GM18526 (cell line): ENCODE results near the gene RNF141.

Experiments used
- POLR2A ChIP-seq: IDR thresholded peaks from 3 replicates; pipeline ENCODE4 v1.6.1; 2011; ENCODE audit not compliant: insufficient read length; ENCODE audit errors: extremely low read depth

The RNF141 gene

DNA sequence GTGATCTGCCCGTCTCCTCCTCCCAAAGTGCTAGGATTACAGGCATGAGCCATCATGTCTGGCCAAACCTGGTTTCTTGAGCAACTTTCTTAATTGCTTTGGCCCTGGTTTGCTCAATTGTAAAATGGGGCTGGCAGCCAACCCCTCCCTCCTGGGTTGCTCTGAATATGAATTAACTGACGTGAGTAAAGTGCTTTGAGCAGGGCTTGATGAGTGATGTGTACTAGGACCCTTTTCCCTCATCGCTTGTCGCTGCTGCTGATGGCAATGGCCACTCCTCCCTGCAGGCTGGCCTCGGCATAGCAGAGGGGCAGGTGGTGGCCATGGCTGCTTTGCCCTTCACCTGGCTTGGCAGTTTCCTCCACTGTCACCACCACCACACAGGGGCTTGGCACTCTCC lies 41.5 kb downstream of the RNF141 start:
- TF ChIP-seq POLR2A = no peak

DNA sequence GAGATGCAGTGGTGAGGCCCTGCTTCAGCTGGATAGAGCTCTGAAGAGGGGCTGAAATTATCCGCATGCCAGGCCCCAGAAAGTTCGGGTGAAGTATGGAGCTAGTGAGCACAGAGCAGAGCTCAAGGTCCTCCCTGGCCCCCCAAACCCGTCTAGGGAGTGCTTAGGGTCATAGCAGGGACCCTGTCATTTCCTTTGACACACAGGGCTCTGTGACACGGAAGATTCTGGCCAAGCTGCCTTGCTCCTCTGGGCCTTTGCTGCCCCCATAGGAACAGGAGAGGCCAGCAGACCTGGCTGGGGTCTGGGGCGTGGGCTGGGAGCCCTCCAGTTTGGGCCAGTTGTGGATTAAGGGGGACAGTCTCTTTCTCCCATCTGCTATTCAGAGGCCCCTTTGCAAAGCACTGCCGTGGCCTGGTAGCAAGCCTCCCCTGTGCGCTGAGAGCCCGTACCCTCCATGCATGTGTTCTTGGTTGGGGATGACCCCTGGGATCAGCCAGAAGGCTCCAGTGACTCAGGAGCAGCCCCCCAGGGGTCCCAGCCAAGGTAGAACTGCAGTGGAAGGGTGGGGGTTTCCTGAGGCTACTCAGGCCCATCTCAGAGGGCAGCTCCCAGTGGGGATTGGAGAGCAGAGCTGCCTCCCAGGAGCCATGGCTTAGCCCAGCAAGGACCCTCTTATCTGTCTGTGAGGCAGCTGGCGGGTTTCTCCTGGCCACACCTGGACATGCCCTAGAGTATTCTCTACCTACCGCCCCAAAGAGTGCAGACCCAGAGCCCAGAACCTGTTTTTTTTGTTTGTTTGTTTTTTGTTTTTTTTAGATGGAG lies 42.3 kb downstream of the RNF141 start:
- TF ChIP-seq POLR2A = no peak

DNA sequence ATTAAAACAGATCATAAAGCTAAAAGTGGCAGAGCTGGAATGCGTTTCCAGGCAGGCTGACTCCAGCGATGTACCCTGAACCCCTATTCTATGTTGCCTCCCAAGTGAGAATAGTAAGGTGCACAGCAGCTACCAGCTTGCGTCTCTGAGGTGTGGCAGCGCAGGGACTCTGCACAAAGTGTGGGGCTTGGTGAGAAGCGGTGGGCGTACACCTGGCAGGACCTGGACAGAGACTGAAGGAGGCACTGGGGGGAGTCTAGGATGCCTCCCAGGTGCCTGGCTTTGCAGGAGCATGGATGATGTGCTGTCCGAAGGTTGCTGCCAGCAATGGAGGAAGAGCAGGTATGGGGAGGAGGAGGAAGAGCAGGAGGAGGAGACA lies 43.0 kb downstream of the RNF141 start:
- TF ChIP-seq POLR2A = no peak

DNA sequence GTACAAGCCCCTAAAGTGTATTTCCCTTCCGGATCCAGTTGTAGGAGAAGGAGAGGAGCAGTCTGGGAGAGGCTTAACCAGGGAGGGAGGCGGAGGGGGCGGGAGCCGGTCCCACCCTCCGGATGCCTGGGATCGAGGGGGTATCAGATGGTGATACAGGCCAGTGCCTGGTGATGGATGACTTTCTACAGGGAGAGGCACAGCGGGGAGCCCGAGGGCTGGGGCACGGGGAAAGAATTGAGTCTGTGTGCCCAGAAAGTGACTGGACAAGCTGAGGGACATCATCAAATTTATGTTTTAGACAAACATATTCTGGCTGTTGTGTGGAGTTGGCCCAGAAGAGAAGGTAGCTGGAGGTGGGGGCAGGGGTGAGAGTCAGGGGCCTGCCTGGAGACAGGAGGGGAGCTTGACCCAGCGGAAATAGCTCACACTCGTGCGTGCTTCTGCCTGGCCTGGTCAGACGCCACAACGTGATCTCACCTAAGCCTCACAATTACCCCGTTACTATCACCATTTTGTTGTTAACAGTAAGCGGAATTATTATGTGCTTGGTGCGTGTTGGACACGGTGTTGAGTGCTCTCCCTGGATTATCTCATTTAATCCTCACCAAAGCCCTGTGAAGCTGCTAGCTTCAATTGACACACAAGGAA lies 43.5 kb downstream of the RNF141 start:
- TF ChIP-seq POLR2A = no peak

DNA sequence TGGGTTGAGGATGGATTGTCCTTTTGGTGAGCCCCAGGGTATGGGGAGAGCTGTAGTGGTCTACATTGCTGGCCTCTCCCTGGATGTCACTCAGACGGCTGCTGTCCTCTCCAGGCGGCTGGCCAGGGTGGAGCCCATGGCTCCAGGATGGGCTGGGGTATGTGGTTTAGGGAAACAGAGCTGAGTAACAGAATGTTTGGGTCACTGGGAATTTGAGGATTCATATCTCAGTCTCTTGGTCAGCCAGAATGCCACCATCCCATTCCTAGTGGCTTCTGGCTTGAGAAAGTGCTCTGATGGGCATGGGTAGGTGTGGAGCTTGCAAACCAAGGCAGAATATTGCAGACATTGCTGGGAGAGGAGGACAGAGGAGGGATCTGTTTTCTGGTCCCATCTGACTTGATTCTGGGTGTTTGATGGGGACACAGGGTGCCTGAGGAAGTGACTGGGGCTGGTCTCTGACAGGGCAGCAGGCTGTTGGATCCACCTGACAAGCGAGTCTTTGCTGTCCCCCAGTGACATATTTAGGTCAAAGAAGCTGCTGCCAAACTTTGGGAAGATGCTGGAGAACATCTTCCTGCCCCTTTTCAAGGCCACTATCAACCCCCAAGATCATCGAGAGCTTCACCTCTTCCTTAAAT lies 44.6 kb downstream of the RNF141 start:
- no peak for TF ChIP-seq POLR2A

DNA sequence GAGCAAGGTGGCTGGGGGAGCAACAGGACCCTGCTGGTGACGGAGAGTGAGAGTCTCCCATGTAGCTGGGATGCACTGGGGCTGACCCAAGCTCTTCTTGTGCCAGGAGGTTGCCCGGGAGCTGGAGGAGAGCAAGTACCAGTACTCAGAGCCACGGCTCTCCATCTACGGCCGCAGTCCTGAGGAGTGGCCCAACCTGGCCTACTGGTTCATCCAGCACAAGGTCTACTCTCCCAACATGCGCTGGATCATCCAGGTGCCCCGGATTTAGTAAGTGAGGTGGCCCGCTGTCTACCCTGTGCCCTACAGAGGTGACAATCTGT lies 45.6 kb downstream of the RNF141 start:
- no peak for TF ChIP-seq POLR2A

DNA sequence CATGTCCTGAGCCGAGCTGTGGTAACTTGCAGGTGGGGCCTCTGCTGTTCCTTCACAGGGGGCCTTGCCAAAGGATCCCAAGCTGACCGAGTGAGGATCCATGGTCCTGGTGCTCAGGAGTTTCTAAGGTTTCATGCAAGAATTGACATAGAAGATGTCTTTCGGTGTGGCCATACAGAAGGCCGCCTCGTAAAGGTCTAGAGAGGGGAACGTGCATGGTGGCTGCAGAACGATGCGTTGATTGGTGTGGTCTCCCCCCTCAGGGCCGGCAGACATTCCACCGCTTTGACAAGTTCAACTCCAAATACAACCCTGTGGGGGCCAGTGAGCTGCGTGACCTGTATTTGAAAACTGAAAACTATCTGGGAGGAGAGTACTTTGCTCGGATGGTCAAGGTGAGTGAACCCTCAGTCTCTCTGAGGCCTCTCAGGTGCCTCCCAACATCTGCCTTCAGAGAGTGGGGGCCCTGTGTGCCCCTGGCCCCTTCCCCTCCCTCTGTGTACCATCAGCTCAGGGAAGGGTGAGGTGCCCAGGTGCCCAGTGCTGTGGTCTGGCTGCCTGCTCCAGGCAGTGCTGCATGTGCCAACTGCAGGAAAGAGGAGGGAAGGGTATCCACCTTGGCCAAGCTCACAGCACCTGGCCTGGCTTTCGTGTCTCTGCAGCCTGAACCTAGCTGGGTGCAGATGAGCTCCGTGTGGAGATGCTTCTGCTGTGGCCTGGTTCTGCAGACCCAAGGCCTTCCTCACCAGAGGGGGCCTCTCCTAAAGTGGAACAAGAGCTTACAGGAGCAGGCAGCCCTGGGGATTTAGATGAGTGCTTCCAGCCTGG lies 46.1 kb downstream of the RNF141 start:
- no peak for TF ChIP-seq POLR2A

DNA sequence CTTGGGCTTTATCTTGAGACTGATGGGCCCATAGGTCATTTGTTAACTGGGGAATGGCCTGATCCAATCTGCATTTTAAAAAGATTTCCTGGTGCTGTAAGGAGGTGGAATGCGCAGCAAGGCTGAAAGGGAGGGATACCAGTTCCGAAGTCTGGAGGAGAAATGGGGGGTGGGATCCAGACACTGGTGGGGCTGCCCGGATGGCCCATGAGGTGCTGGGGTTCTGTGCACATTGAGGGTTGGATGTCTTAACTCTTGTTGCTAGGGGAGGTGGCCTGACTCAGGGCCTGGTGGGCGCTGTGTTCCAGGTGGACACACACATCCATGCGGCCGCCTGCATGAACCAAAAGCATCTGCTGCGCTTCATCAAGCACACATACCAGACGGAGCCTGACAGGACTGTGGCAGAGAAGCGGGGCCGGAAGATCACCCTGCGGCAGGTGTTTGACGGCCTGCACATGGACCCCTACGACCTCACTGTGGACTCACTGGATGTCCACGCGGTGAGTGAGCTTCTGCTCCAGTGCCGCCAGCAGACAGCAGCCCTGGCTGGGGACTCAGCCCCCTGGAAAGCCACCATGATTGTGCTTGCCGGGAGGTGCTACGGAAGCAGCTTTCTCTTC lies 47.8 kb downstream of the RNF141 start:
- no peak for TF ChIP-seq POLR2A

DNA sequence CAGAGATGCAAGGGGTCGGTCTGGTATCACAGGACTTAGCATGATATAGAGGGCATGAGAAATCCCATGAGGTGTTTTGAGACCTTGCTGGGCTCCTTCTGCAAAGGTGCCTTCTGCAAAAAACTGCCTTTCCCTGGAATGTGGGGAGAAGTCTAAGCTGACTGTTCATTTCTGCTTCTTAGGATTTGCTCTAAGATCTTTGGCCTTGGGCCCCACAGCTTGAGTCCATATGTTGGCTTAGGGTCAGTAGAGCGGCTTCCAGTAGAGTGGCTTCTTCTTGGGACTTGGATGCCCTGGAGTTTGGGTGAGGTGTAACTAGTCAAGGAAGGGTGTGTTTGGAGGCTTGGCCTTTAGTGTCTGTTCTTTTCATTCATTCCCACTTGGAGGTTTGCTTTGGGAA lies 48.9 kb downstream of the RNF141 start:
- no peak for TF ChIP-seq POLR2A

DNA sequence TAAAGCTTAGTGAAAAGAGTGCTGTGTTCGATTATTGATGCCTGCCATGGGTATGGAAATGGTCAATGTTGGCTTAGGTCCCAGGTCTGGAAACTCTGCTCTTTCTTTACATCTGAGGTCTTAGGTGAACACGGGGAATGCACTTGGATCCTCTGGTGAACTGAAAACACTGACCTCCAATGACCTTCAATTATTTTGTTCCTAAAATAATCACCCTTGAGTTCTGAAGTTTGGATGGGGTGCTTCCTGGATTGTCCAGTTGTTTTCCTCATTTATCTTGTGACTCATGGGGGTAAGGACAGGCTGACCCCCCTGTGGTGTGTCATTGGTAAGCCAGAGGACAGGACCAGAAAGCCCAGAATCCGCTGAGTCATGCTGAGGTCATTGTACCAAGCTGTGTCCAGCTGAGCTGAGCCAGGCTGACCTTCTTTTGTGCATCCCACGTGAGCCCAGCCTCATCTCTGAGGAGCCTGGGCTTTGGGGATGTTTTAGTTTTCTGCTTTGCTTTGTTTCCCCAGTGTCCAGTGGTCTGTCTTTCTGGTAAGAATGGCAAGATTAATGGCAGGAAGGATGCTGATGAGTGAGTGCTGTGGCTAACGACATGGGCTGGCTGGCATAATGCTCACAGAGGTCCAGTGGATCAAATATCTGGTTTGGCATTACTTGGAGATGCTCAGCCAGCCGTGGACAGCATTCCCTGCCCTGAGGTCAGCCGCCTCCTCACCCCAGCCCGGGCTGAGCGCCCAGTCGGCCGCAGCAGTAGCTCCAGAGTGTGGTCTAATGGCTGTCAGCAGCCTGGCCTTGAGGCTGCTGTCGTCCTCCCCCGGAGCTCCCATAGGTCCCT lies 50.4 kb downstream of the RNF141 start:
- TF ChIP-seq POLR2A = no peak

DNA sequence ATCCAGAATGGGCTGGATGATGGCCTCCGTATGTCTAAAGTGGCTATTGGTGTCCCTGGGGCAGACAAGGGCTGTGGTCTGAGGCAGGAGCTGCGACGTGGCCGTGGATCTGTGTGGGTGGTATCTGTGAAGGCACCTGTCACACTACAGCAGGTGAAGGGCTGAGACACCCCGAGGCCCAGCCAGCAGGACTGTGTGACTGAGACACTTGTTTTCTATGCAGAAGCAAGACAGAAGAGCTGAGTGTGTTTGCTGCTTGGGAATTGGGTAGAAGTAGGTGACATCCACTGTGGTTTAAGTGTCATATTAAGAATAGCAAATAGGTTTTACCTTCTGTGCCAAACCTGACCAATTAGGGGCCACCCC lies 51.0 kb downstream of the RNF141 start:
- no peak for TF ChIP-seq POLR2A

DNA sequence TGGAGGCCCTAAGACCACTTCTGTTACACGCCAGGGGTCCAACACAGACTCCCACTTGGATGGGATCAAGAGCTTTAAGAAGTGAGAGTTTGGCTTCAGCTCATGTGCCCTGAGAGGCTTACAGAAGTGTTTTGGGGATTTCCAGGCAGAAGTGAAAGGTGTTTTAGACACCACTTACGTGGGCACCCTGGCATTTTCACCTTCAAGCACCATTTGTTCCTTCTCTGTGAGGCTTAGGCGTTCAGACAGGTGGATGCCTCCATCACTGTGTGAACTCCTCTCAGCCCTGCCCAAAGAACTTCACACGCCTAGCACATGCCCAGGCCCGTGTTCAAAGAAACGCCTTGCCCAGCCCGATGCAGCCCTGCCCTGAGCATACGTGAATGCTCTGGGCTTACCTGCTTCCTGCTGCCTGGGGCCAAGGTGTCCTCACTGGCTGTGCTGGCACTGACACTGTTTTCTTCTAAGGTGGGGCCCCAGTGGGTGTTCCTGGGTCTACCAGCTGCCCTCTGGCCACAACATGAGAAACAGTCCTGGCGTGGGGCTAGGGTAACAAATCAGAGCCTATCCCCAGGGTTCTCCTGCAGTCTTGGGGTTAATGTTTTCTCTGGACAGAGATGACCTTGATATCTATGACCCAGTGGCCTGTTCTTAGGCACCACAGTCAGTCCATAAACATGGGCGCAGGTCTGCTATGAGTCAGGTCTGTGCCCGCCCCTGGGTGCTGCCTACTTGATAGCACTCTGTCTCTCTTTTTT lies 51.9 kb downstream of the RNF141 start:
- TF ChIP-seq POLR2A = no peak

DNA sequence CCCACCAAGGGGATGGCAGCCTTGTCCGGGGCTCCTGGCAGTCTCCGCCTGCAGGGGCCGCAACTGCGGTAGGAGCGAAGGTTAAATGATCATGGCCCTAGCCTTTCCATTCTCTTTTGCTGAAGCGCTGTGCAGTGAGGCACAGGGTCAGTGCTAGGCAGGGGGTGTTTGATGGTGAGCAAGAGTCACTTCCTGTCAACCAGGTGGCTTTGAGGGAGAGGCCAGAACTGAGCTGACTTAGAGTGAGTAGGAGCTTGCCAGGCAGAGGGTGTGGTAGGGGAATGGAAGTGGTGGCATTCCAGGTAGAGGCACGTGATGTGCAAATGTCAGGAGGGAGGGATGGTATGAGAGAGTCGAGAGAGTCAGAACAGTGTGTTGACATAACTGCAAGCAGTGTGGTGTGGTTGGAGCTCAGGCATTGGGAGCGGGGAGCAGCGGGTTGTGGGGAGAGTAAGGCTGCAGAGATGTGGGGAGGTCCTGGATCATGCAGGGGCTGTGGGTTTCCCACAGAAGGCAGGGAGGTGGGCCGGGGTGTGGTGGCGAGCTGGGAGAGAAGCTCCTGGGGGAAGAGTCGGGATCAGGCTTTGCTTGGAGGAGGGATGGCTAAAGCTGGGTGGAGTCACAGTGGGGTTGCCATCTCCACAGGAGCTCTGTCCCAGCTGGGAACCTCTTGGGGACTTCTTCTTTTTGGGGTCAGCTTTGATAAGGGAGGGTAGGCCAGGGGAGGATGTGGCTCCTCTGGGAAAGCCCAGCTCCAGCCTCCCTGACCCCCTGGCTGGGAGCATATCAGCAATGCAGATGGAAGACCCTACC lies 52.7 kb downstream of the RNF141 start:
- no peak for TF ChIP-seq POLR2A
